Neuronal stem cell (in vitro differentiated cells): ENCODE results near the gene KLHL10.
A peak's percentile ranks its signal among the peaks of the same experiment; 100 is the strongest.
"Not testable (repeated sequence)": the region's sequence is repeated elsewhere in the genome, so short reads cannot be mapped to it uniquely, and the experiment has no call there.

Source experiments
- DNase-seq: peaks from one replicate; pipeline ENCODE4 v3.0.0-alpha.2; 2013; ENCODE audit warnings: low spot score
- H2AFZ ChIP-seq: one replicate; pipeline ENCODE4 v1.6.1; 2013; ENCODE audit warnings: mild to moderate bottlenecking, low read length, inconsistent platforms
- H2AK5ac ChIP-seq: 2 replicates; pipeline ENCODE4 v1.6.1; 2013; ENCODE audit warnings: low read depth, mild to moderate bottlenecking, inconsistent platforms, low read length, moderate library complexity, mixed read lengths
- H2BK120ac ChIP-seq: 2 replicates; pipeline ENCODE4 v1.6.1; 2013; ENCODE audit warnings: low read depth, mild to moderate bottlenecking, inconsistent platforms, low read length, moderate library complexity, mixed read lengths
- H2BK12ac ChIP-seq: one replicate; pipeline ENCODE4 v1.6.1; 2013; ENCODE audit warnings: low read length, inconsistent platforms
- H2BK15ac ChIP-seq: 2 replicates; pipeline ENCODE4 v1.6.1; 2013; ENCODE audit warnings: mild to moderate bottlenecking, low read length, inconsistent platforms, mixed read lengths
- H2BK5ac ChIP-seq: one replicate; pipeline ENCODE4 v1.6.1; 2013; ENCODE audit warnings: inconsistent platforms, mild to moderate bottlenecking, low read length, moderate library complexity
- H3K14ac ChIP-seq: one replicate; pipeline ENCODE4 v1.6.1; 2013; ENCODE audit warnings: low read length, inconsistent platforms
- H3K18ac ChIP-seq: 2 replicates; pipeline ENCODE4 v1.6.1; 2013; ENCODE audit warnings: low read length, inconsistent platforms
- H3K23ac ChIP-seq: 2 replicates; pipeline ENCODE4 v1.6.1; 2013; ENCODE audit warnings: low read depth, mild to moderate bottlenecking, mixed read lengths, low read length, inconsistent platforms; ENCODE audit not compliant: poor library complexity
- H3K27ac ChIP-seq: replicated peaks from 3 replicates; pipeline ENCODE4 v1.5.1; 2013; ENCODE audit warnings: low read length, inconsistent platforms
- H3K27me3 ChIP-seq, 3 experiments: 2 replicates each; pipeline ENCODE4 v1.6.1; 2013; ENCODE audit warnings: low read length in 3 of 3, mild to moderate bottlenecking in 2 of 3, inconsistent platforms in 1 of 3, low read depth in 1 of 3, mixed read lengths in 1 of 3, moderate library complexity in 1 of 3; ENCODE audit not compliant: control insufficient read depth in 3 of 3, insufficient read depth in 3 of 3
- H3K36me3 ChIP-seq, 2 donors: replicated peaks in 1 of 2; 2 replicates each; pipeline ENCODE4 v1.6.1; 2013; ENCODE audit warnings: low read length in 2 of 2; ENCODE audit not compliant: control insufficient read depth in 2 of 2, insufficient read depth in 2 of 2
- H3K4ac ChIP-seq: 2 replicates; pipeline ENCODE4 v1.6.1; 2013; ENCODE audit warnings: inconsistent platforms, mild to moderate bottlenecking, low read length, moderate library complexity
- H3K4me1 ChIP-seq, 2 donors: 1 replicate in 1 of 2; 2 replicates in 1 of 2; pipeline ENCODE4 v1.6.1; 2013; ENCODE audit warnings: low read length in 2 of 2, low read depth in 1 of 2; ENCODE audit not compliant: control insufficient read depth in 2 of 2, insufficient read depth in 1 of 2
- H3K4me2 ChIP-seq: one replicate; pipeline ENCODE4 v1.6.1; 2013; ENCODE audit warnings: mild to moderate bottlenecking, low read length, inconsistent platforms; ENCODE audit not compliant: insufficient read depth, poor library complexity, severe bottlenecking
- H3K4me3 ChIP-seq, 2 donors: 2 replicates each; pipeline ENCODE4 v1.5.1; 2013; ENCODE audit warnings: low read length in 2 of 2, mild to moderate bottlenecking in 2 of 2, inconsistent platforms in 1 of 2, moderate library complexity in 1 of 2
- H3K79me1 ChIP-seq: one replicate; pipeline ENCODE4 v1.6.1; 2013; ENCODE audit warnings: low read depth, mild to moderate bottlenecking, inconsistent platforms, low read length, moderate library complexity
- H3K9ac ChIP-seq: one replicate; pipeline ENCODE4 v1.6.1; 2013; ENCODE audit warnings: mild to moderate bottlenecking, low read depth, low read length, inconsistent platforms; ENCODE audit not compliant: poor library complexity
- H3K9me3 ChIP-seq, 2 donors: replicated peaks in 1 of 2; 2 replicates each; pipeline versions ENCODE3 to v1.6.1; 2013; ENCODE audit warnings: low read length in 2 of 2, mild to moderate bottlenecking in 2 of 2, inconsistent platforms in 1 of 2, low read depth in 1 of 2, mixed read lengths in 1 of 2, moderate library complexity in 1 of 2; ENCODE audit not compliant: control insufficient read depth in 2 of 2, insufficient read depth in 1 of 2
- H4K8ac ChIP-seq: one replicate; pipeline ENCODE4 v1.6.1; 2013; ENCODE audit warnings: low read depth, mild to moderate bottlenecking, inconsistent platforms, low read length, moderate library complexity
- H4K91ac ChIP-seq: one replicate; pipeline ENCODE4 v1.6.1; 2013; ENCODE audit warnings: low read length, low read depth, mild to moderate bottlenecking, inconsistent platforms; ENCODE audit not compliant: poor library complexity
- WGBS, 2 donors: extraction: QIAGEN DNeasy Blood & Tissue Kit; methylation state at CpG; one replicate each; pipeline ENCODE4 v1.1.7; 2013; ENCODE audit warnings: missing lambda C conversion rate in 2 of 2, mixed read lengths in 1 of 2; ENCODE audit not compliant: insufficient read length in 2 of 2, insufficient replicate concordance in 1 of 2; ENCODE audit errors: extremely low coverage in 2 of 2; 5-methylcytosine and 5-hydroxymethylcytosine counted together

KLHL10 gene

DNA sequence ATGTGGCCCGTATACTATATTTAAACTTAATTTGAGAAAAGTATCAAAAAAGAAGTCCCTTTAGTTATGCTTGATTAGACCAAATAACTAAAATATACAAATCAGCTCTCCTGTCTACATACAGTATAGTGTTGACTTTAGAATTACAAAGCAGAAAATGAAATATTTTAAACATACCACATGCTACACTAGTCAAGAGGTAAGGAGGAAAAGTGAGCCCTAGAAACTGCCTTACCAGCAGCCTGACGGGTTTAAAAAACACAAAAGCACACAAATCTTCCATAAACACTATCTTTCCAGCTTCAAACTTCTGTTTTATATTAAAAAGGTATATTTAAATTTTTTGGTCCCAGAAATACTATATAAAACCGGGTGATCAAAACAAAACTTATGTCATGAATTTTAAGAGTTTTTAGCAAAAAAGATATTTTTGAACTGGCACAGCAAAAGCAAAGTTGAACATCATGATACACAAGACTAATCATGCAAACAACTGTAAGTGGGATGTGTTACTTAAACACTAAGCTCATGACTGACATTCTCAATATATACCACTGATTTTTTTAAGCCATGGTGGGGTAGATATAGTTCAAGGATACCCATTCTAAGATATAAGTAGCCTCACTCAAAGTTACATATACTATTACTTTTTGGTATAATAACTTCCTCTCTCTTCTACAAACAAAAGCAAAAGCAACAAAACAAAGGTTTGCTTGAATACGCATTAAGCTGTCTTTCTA lies 11.8 kb downstream of the KLHL10 start:
- H2AK5ac ChIP-seq, result no peak overlapping the region
- no peak overlapping the region for H2BK120ac ChIP-seq
- H3K4ac ChIP-seq, result no peak overlapping the region
- no peak overlapping the region for H2BK15ac ChIP-seq
- DNase-seq, result no peak
- H2BK12ac ChIP-seq, result no peak overlapping the region
- H3K9me3 ChIP-seq, result peaks cover 0 to 4% of the 10 kb centered on the region in 2 donors
- no peak overlapping the region for H2BK5ac ChIP-seq
- no peak overlapping the region for H3K4me2 ChIP-seq
- H3K36me3 ChIP-seq, result peaks cover 11 to 56% of the 10 kb centered on the region in 2 donors
- no peak overlapping the region for H3K4me3 ChIP-seq
- no peak overlapping the region for H3K27ac ChIP-seq
- H4K91ac ChIP-seq, result no peak overlapping the region
- peaks cover 3% of the 10 kb centered on the region for H3K79me1 ChIP-seq
- no peak overlapping the region for H3K9ac ChIP-seq
- H3K18ac ChIP-seq, result no peak overlapping the region
- no peak overlapping the region for H3K23ac ChIP-seq
- H3K27me3 ChIP-seq, result no peaks in the 10 kb centered on the region
- H3K14ac ChIP-seq, result no peak overlapping the region
- no peak overlapping the region for H2AFZ ChIP-seq
- no CpG with 5 or more reads among the region's 4 CpGs for WGBS, 2 donors
- no peaks in the 10 kb centered on the region for H3K4me1 ChIP-seq
- H4K8ac ChIP-seq, result no peak overlapping the region

DNA sequence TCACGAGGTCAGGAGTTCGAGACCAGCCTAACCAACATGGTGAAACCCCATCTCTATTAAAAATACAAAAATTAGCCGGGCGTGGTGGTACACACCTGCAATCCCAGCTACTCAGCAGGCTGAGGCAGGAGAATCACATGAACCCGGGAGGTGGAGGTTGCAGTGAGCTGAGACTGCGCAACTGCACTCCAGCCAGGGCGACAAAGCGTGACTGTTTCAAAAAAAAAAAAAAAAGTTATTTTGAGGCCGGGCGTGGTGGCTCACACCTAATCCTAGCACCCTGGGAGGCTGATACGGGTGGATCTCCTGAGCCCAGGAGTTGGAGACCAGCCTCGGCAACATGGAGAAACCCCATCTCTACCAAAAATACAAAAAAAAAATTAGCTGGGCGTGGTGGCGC lies 13.8 kb downstream of the KLHL10 start:
- not testable (repeated sequence) for H3K4ac ChIP-seq, H2BK15ac ChIP-seq, H2BK12ac ChIP-seq, H3K4me3 ChIP-seq, H2AK5ac ChIP-seq, H3K4me2 ChIP-seq, H2BK5ac ChIP-seq, H3K27ac ChIP-seq, H3K79me1 ChIP-seq, DNase-seq, H4K8ac ChIP-seq, H3K14ac ChIP-seq, H3K27me3 ChIP-seq, H3K4me1 ChIP-seq, H3K23ac ChIP-seq, H3K9me3 ChIP-seq, H3K18ac ChIP-seq, H2AFZ ChIP-seq, H2BK120ac ChIP-seq, H3K9ac ChIP-seq, H4K91ac ChIP-seq
- peaks cover 15 to 65% of the 10 kb centered on the region in 2 donors for H3K36me3 ChIP-seq
- no CpG with 5 or more reads among the region's 14 CpGs for WGBS, 2 donors

- H2BK5ac ChIP-seq, result no peak overlapping the region
- no peak overlapping the region for H3K18ac ChIP-seq
- H3K36me3 ChIP-seq, result no peaks in the 10 kb centered on the region
- H3K4me3 ChIP-seq, result no peak overlapping the region
- no peak for DNase-seq
- H3K4me1 ChIP-seq, result peaks cover 6 to 7% of the 10 kb centered on the region in 2 donors
- H2AK5ac ChIP-seq, result no peak overlapping the region
- H2AFZ ChIP-seq, result no peak overlapping the region
- no peak overlapping the region for H3K4ac ChIP-seq
- H3K27ac ChIP-seq, result no peak overlapping the region
- no peaks in the 10 kb centered on the region for H3K9me3 ChIP-seq
- H3K4me2 ChIP-seq, result no peak overlapping the region
- H2BK12ac ChIP-seq, result no peak overlapping the region
- H3K79me1 ChIP-seq, result peaks cover 8% of the 10 kb centered on the region
- H4K91ac ChIP-seq, result no peak overlapping the region
- no CpG with 5 or more reads among the region's 3 CpGs for WGBS, 2 donors
- H3K23ac ChIP-seq, result no peak overlapping the region
- no peak overlapping the region for H3K14ac ChIP-seq
- H3K27me3 ChIP-seq, result no peaks in the 10 kb centered on the region
- H3K9ac ChIP-seq, result no peak overlapping the region
- no peak overlapping the region for H2BK15ac ChIP-seq
- H2BK120ac ChIP-seq, result no peak overlapping the region
- H4K8ac ChIP-seq, result no peak overlapping the region
These were observed 22.8 kb downstream of the KLHL10 start for GRCh38 chr17:41860254-41860931.

DNA sequence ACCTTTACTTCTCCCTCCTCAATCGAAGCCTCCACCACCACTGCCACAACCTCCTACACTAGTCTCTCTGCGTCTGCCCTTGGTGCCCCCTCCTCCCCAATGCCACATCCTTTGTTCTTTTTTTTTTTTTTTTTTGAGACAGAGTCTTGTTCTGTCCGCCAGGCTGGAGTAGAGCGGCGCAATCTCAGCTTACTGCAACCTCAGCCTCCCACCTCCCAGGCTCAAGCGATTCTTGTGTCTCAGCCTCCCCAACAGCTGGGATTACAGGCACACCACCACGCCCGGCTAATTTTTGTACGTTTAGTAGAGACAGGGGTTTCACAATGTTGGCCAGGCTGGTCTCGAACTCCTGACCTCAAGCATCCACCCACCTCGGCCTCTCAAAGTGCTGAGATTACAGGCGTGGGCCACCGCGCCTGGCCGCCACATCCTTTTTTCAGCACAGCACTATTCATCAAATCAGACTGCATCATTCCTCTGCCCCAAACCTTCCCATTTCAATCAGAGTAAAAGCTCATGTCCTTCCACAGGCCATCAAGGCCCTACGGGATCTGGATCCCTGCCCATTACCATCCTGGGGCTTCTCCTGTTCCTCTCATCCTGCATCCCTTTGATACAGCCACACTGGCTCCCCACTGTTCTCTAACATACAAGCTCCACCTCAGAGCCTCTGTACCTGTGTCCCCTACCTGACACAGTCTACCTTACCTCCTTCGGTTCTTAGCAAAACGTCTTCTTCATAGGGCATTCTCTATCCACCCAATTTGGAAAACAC lies 25.6 kb downstream of the KLHL10 start:
- Histone ChIP-seq H3K4ac (no peak overlapping the region), H3K9ac (no peak overlapping the region), H3K4me1 (peaks cover 7 to 8% of the 10 kb centered on the region in 2 donors), H3K23ac (no peak overlapping the region), H2AK5ac (no peak overlapping the region), H3K36me3 (peaks cover 5 to 17% of the 10 kb centered on the region in 2 donors), H2BK15ac (no peak overlapping the region), H3K27ac (no peak overlapping the region), H3K4me2 (no peak overlapping the region), H3K79me1 (peaks cover 6% of the 10 kb centered on the region), H3K4me3 (peak overlapping the region; percentile 10 to 82), H3K14ac (no peak overlapping the region), H3K9me3 (no peaks in the 10 kb centered on the region), H4K8ac (no peak overlapping the region), H3K27me3 (no peaks in the 10 kb centered on the region), H2BK5ac (no peak overlapping the region), H4K91ac (no peak overlapping the region), H2AFZ (no peak overlapping the region), H3K18ac (no peak overlapping the region), H2BK12ac (no peak overlapping the region), H2BK120ac (no peak overlapping the region)
- no peak for DNase-seq
- WGBS, 2 donors, result no CpG with 5 or more reads among the region's 18 CpGs
